GOT3 (cell line): ENCODE results near the gene MAPKAPK5.
"Not testable (repeated sequence)": the region's sequence is repeated elsewhere in the genome, so short reads cannot be mapped to it uniquely, and the experiment has no call there.

ENCODE experiments used
- DNase-seq: peaks from one replicate; lab custom pipeline; 2025; ENCODE audit warnings: mixed read lengths; lab: John Stamatoyannopoulos, UW

The MAPKAPK5 gene

DNA sequence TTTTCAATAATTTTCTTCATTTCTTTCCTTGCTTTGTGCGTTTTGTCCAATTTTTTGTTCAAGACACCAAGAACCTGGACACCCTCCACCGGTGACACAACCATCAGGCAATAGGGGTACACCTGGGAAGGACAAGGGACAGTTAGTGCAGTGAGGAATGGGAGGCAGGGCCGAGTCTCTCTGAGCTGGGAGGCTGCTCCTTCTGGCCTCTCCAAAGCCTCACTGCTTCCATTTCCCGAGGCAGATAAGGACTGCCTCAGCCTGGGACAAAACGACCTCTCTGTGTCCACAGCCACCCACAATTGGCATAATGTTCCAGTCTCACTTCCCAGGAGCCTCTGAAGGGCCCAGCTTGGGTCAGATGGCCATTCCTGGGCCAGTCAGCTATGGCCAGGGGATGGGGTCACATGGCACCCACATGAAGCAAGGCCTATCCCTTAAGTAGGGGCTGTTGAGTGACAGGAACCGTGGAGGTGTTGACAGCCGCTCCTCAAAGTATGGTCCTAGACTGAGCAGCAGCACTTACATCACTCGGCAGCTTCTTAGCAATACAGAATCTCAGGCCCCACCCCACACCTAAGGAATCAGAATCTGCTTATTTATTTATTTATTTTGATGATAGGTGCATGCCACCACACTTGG, 13.6 kb upstream of the MAPKAPK5 start:
- no peak for DNase-seq

- not testable (repeated sequence) for DNase-seq
These were observed 12.4 kb upstream of the MAPKAPK5 start for GRCh38 chr12:111829635-111830034.

DNA sequence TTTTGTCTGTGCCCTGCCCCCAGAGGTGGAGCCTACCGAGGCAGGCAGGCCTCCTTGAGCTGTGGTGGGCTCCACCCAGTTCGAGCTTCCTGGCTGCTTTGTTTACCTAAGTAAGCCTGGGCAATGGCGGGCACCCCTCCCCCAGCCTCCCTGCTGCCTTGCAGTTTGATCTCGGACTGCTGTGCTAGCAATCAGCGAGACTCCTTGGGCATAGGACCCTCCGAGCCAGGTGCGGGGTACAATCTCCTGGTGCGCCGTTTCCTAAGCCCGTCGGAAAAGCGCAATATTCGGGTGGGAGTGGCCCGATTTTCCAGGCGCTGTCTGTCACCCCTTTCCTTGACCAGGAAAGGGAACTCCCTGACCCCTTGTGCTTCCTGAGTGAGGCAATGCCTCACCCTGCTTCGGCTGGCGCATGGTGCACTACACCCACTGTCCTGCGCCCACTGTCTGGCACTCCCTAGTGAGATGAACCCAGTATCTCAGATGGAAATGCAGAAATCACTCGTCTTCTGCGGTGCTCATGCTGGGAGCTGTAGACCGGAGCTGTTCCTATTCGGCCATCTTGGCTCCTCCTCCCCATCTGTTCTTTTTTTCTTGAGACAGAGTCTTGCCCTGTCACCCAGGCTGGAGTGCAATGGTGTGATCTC, 7.2 kb upstream of the MAPKAPK5 start:
- not testable (repeated sequence) for DNase-seq

GRCh38 chr12:111835531-111836181, 6.4 kb upstream of the MAPKAPK5 start:
- DNase-seq, result not testable (repeated sequence)

- no peak for DNase-seq
These were observed 3.7 kb upstream of the MAPKAPK5 start for GRCh38 chr12:111838353-111838752.

DNA sequence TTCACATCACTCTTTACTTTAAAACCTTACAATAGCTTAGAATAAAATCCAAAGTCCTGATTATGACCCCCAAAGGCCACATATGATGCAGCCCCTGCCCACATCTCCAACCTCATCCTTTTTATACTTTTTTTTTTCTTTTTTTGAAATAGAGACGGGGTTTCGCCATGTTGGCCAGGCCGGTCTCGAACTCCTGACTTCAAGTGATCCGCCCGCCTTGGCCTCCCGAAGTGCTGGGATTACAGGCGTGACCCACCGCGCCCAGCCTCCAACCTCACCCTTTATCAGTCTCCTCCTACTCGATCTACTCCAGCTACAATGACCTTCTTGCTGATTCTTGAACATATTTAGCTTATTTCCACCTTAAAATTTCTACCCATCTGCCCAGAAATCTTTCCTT, 1.2 kb upstream of the MAPKAPK5 start:
- no peak for DNase-seq

- DNase-seq, result no peak
These were observed 735 bp upstream of the MAPKAPK5 start for GRCh38 chr12:111841236-111841749.

DNA sequence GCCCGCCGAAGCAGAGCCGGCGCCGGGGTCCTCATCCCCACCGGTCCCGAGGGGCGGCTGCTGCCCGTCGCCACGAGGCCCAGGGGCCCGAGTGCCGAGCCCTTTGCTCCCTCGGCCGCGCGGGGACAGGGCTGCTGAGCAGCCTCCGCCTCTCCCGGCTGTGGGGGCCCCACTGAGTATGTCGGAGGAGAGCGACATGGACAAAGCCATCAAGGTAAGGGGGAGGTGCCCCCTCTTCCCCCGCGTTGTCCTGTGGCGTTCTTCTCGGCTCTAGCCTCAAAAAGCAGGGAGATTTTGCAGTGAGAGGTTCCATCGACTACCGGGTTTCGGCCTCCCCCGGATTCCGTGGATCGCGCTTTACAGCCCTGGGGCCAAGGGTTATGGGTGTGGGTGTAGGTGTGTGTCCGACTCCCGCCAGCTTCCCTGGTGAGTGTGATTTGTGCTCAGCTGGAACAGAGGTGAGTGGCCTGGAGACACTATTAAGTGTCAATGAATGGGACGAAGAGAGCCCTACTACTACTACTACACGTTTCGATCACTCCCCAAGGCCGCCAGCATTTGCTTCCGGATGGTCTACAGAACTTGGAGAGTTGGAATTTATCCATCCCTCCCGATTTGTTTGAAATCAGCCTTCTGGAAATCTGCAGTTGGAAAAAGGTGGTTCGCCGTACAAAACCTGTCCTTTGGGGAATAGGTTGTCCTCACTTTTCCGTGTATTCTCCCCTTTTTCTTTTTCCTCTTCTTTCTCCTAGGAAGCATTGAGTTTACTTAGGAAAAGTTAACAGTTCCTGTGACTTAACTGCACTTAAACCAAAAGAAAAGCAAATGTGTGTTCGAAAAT, 748 bp downstream of the MAPKAPK5 start:
- DNase-seq, result no peak

DNA sequence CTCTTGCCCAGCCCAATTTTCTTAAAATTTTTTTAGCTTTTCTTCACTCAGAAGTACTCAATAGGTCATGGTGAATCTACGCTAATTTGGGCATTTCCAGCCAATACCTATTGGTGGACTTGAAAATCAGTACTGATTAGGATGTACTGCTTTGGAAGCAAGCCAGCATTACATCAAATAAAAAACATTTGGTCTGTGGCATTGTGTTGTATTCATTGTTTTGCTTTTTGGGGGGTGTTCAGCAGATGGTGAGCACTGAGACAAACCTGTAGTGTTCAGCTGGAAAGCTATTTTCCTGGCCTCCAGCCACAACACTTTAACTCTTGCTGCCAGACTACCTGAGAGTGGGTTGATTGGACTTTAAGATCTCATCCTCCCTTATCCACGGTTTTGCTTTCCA, 4.0 kb downstream of the MAPKAPK5 start:
- DNase-seq, result no peak

DNA sequence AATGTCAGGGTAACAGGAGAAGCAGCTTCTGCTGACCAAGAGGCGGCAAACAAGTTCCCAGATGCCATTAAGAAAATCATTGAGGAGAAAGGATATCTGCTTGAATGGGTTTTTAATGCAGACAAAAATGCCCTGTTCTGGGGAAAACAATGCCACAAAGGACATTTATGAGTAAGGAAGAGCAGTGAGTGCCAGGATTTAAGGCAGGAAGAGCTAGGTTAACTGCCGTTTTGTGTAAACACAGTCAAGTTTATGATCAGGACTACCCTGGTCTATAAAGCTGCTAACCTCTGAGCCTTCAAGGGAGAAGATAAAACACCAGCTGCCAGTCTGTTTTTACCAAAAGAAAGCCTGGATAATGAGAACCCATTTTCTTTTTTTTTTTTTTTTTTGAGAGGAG, 8.5 kb downstream of the MAPKAPK5 start:
- no peak for DNase-seq

GRCh38 chr12:111858186-111858585, 16.2 kb downstream of the MAPKAPK5 start:
- no peak for DNase-seq

DNA sequence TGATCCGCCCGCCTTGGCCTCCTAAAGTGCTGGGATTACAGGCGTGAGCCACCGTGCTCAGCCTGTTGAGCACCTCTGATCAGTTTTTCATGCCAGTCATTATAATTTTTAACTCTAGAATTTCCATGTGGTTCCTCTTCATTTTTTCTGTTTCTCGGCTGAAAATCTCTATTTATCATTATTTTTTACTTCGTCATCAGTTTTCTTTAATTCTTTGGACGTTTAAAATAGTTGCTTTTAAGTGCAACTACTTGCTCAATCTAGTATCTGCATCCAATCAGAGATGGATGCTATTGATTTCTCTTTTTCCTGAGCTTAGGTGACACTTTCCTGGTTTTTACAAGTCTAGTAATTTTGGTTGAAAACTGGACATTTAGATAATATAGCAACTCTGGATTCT, 16.8 kb downstream of the MAPKAPK5 start:
- no peak for DNase-seq

- DNase-seq, result no peak
These were observed 22.9 kb downstream of the MAPKAPK5 start for GRCh38 chr12:111864913-111865312.

DNA sequence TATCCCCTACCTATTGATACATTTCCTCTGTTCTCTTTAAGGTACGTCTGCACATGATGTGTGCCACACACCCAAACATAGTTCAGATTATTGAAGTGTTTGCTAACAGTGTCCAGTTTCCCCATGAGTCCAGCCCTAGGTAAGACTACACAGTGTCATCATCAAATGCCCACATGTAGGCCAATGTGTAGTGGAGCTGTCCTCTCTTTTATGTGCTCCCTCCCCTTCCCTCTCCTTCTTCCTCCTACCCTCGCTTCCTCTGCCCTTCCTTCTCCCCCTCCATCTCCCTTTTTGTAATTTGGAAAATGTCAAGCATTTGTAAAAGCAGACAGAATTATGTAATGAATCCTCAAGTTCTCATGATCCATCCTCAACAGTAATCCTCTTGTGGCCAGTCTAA, 25.5 kb downstream of the MAPKAPK5 start:
- no peak for DNase-seq

DNA sequence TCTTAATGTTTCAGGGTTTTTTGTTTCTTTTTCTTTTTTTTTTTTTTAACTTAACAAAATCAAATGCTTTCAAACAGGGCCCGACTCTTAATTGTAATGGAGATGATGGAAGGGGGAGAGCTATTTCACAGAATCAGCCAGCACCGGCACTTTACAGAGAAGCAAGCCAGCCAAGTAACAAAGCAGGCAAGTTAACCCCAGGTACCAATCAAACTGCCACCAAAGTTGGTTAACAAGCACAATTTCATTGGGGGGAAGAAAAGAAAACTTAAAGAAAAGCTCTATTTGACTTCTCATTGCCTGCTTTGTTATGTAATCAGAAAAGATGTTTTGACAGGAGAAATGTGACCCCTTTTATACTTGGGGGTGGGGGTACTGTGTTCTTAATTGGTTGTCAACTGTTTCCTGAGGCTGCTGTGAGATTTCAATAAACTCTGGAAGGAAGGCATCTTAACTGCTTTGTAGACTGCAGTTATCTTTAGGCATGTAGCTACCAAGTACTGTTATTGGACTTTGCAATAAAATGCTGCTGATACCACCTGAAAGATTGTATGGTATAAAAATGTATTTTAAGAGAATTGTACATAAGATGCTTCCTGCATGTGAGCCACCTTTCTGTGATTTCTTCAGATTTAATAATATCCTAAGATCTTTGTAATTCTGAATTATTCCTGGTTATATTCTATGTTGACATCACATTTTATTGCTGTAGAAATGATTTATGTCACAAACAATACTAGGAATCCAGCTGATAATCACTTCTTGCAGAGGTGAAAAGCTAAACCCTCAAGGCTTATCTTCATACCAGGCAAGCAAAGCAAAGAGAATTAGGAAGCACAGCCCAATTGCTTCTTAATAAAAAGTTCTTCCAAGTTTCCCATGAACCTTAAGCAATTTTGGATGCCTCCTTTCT, 26.9 kb downstream of the MAPKAPK5 start:
- DNase-seq, result no peak

DNA sequence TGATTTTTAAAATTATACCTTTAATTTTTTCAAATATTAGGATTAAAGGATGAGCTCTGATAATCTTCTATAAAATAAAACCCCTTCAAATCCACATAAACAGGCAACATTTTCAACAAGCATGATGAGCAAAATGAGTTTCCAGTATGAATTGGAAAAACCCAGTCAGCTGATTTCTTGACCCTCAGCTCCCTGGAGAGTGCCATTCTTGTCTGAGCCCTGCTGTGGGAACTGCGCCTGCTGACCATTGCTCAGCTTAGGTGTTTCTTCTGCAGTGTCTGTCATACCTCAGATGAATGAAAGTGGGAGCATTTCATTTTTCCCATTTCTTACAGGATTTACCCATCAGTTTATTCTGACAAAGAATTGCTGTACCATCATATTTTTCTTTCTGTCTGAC, 27.6 kb downstream of the MAPKAPK5 start:
- no peak for DNase-seq

- DNase-seq, result no peak
These were observed 28.2 kb downstream of the MAPKAPK5 start for GRCh38 chr12:111870216-111870615.

DNA sequence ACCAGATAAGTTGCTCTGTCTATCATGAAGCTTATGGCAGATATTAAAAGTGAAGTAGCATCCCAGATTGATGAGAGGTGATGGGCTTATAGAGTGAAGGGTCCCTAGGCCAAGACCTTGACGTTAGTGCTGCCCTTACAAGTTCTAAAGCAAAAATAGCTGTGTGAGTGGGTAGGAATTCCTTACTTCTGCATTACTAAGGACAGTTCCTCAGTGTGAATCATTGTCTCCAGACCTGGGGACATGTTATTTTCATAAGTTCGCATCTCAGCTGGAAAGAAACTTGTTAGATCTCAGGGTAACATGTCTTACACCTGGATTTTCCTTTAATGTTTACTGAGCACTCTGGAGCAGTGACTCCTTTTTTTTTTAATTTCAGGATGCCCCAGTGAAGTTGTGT, 28.7 kb downstream of the MAPKAPK5 start:
- no peak for DNase-seq

DNA sequence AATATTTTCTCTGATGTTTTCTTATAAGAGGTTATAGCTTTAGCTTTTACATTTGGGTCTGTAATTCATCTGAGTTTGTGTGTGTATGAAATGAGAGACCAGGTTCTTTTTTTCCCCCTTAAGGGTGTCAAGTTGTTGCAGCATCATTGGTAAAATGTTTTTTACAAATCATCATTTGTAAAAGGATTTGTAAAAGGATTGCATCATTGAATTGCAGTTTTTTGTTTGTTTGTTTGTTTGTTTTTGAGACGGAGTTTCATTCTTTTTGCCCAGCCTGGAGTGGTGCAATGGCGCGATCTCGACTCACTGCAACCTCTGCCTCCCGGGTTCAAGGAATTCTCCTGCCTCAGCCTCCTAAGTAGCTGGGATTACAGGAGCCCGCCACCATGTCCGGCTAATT, 31.1 kb downstream of the MAPKAPK5 start:
- DNase-seq, result no peak

GRCh38 chr12:111881716-111882115, 39.7 kb downstream of the MAPKAPK5 start:
- DNase-seq, result no peak
